SK-N-SH (cell line): ENCODE measurements around the gene PDLIM5.

ENCODE experiments used
- POLR2AphosphoS5 ChIP-seq: IDR thresholded peaks from 2 replicates; pipeline ENCODE4 v1.6.1; 2012; ENCODE audit warnings: low read depth, low read length
- TEAD4 ChIP-seq: IDR thresholded peaks from 2 replicates; pipeline ENCODE4 v1.4.0; 2012; ENCODE audit warnings: mild to moderate bottlenecking, borderline replicate concordance; ENCODE audit not compliant: insufficient read depth
- TF ChIP-seq, protein P1 (sequence below): fragments of 200-600 bp; sonication (generic); IDR thresholded peaks from 2 replicates; pipeline ENCODE4 v1.6.1; 2017; ENCODE audit warnings: antibody characterized with exemption, mild to moderate bottlenecking, moderate library complexity
- TF ChIP-seq, protein P2 (sequence below): IDR thresholded peaks from 2 replicates; pipeline ENCODE4 v1.4.0; 2012; ENCODE audit warnings: low read depth

DNA sequence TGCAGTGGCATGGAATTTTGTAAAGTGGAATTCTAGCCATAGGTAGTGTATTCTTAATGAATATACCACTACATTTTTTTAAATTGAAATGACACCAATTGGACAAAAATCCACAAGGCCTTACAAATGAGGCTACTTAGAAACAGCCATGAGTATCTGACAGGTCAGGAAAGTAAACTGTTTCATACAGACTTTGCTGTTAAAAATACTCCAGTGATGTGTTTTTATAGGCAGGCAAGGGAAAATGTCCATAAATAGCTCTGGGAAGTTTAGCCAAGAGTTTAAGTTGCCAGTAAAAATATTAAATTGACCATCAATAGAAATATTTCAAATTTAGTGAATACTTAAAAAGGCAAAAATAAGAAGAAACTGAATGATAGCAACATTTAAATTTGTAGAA is 41.8 kb upstream of the PDLIM5 start:
- TF ChIP-seq, protein P1, sequence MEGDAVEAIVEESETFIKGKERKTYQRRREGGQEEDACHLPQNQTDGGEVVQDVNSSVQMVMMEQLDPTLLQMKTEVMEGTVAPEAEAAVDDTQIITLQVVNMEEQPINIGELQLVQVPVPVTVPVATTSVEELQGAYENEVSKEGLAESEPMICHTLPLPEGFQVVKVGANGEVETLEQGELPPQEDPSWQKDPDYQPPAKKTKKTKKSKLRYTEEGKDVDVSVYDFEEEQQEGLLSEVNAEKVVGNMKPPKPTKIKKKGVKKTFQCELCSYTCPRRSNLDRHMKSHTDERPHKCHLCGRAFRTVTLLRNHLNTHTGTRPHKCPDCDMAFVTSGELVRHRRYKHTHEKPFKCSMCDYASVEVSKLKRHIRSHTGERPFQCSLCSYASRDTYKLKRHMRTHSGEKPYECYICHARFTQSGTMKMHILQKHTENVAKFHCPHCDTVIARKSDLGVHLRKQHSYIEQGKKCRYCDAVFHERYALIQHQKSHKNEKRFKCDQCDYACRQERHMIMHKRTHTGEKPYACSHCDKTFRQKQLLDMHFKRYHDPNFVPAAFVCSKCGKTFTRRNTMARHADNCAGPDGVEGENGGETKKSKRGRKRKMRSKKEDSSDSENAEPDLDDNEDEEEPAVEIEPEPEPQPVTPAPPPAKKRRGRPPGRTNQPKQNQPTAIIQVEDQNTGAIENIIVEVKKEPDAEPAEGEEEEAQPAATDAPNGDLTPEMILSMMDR = no peak
- TF ChIP-seq, protein P2, sequence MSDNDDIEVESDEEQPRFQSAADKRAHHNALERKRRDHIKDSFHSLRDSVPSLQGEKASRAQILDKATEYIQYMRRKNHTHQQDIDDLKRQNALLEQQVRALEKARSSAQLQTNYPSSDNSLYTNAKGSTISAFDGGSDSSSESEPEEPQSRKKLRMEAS = no peak
- TF ChIP-seq TEAD4 (no peak), POLR2AphosphoS5 (no peak)
